GM12878 (cell line): ENCODE measurements around the gene PPP3CA. TPM values are rescaled to one million over a fixed set of nuclear protein-coding genes. Genes with fewer than 3 reads are reported as not detected.

ENCODE experiments used
- ATAC-seq: fragments of 200-7000 bp; cut with Tn5 transposase; 3 replicates; pipeline ENCODE4 v1.9.1; 2020; ENCODE audit warnings: mild to moderate bottlenecking, moderate library complexity
- BruUV-seq: library from RNA; stranded (reverse); fragments of 400-500 nt; replicated peaks from 2 replicates; lab custom pipeline; 2021; lab: Mats Ljungman, UMichigan
- CTCF ChIA-PET: fragments of 300-600 bp; sonication (Branson Sonifier 250); formaldehyde crosslinking; extraction: SDS; loops from one replicate; lab custom pipeline; 2021; ENCODE audit warnings: inconsistent platforms; lab: Yijun Ruan, JAX
- POLR2A ChIA-PET: fragments of 350-600 bp; formaldehyde crosslinking; extraction: SDS; loops from one replicate; lab custom pipeline; 2021; ENCODE audit warnings: inconsistent platforms; lab: Charles Lee
- RAD21 ChIA-PET: fragments of 300-600 bp; sonication (Branson Sonifier 250); formaldehyde crosslinking; loops from one replicate; lab custom pipeline; 2023; ENCODE audit warnings: antibody characterized with exemption; ENCODE audit not compliant: unreplicated experiment; lab: Charles Lee
- SMC1A ChIA-PET: fragments of 300-600 bp; sonication (Branson Sonifier 250); formaldehyde crosslinking; loops from one replicate; lab custom pipeline; 2023; ENCODE audit not compliant: unreplicated experiment, uncharacterized antibody; lab: Charles Lee
- DNase-seq: peaks from one replicate; pipeline ENCODE4 v3.0.0-alpha.2; 2011; ENCODE audit warnings: low read depth, low spot score
- FAIRE-seq: peaks from 3 replicates; lab custom pipeline; 2011; peaks lifted over from hg19 to GRCh38; lab: Jason Lieb, UNC
- H2AFZ ChIP-seq: 2 replicates; pipeline ENCODE4 v1.6.0; 2011; ENCODE audit warnings: low read depth, low read length, control low read depth; ENCODE audit not compliant: control insufficient read depth
- H3K27ac ChIP-seq: 2 replicates; pipeline ENCODE4 v1.5.1; 2011; ENCODE audit warnings: control low read depth; ENCODE audit not compliant: control insufficient read depth, insufficient read depth
- H3K27me3 ChIP-seq, 2 experiments: replicated peaks in 1 of 2; 2 replicates each; pipeline versions ENCODE4 v1.6.0 to v1.6.1; 2011; ENCODE audit warnings: low read length in 1 of 2; ENCODE audit not compliant: control insufficient read depth in 2 of 2, insufficient read depth in 2 of 2
- H3K36me3 ChIP-seq, 2 experiments: 2 replicates each; pipeline ENCODE4 v1.5.1; 2011; ENCODE audit warnings: low read length in 1 of 2; ENCODE audit not compliant: control insufficient read depth in 2 of 2, insufficient read depth in 2 of 2
- H3K4me1 ChIP-seq: 2 replicates; pipeline ENCODE4 v1.6.1; 2011; ENCODE audit warnings: mild to moderate bottlenecking, low read length, moderate library complexity, mixed read lengths; ENCODE audit not compliant: control insufficient read depth, insufficient read depth
- H3K4me2 ChIP-seq: 2 replicates; pipeline ENCODE4 v1.6.0; 2011; ENCODE audit warnings: control low read depth; ENCODE audit not compliant: control insufficient read depth, insufficient read depth
- H3K4me3 ChIP-seq: fragments of 200-600 bp; sonication (generic); 2 replicates; pipeline ENCODE4 v1.5.1; 2016
- H3K79me2 ChIP-seq: 2 replicates; pipeline ENCODE4 v1.6.0; 2011; ENCODE audit warnings: low read length; ENCODE audit not compliant: control insufficient read depth, insufficient read depth
- H3K9ac ChIP-seq: 2 replicates; pipeline ENCODE4 v1.8.0; 2011; ENCODE audit warnings: low read length, control low read depth, mixed read lengths; ENCODE audit not compliant: control insufficient read depth, insufficient read depth
- H3K9me3 ChIP-seq: replicated peaks from 3 replicates; pipeline ENCODE4 v1.5.1; 2011; ENCODE audit warnings: mild to moderate bottlenecking, low read length; ENCODE audit not compliant: control insufficient read depth, insufficient read depth
- H4K20me1 ChIP-seq: 2 replicates; pipeline ENCODE4 v1.6.0; 2011; ENCODE audit not compliant: control insufficient read depth, insufficient read depth
- DPF2 ChIP-seq: fragments of 450-650 bp; IDR thresholded peaks from 2 replicates; pipeline ENCODE4 v1.6.1; 2017; ENCODE audit warnings: mild to moderate bottlenecking
- FOXM1 ChIP-seq: IDR thresholded peaks from 2 replicates; pipeline ENCODE4 v1.6.1; 2012; ENCODE audit warnings: low read depth, mild to moderate bottlenecking, inconsistent platforms, low read length, moderate library complexity
- JUNB ChIP-seq: IDR thresholded peaks from 2 replicates; pipeline ENCODE4 v1.6.1; 2016; ENCODE audit warnings: antibody characterized with exemption, mild to moderate bottlenecking
- MXI1 ChIP-seq: fragments of 150-350 bp; IDR thresholded peaks from 2 replicates; pipeline ENCODE4 v1.6.1; 2011; ENCODE audit warnings: low read depth, mild to moderate bottlenecking, inconsistent platforms, low read length, improper control_type of control experiment
- NBN ChIP-seq: fragments of 450-650 bp; IDR thresholded peaks from 2 replicates; pipeline ENCODE4 v1.6.1; 2016
- POLR2A ChIP-seq: IDR thresholded peaks from 2 replicates; pipeline ENCODE4 v1.6.1; 2011; ENCODE audit warnings: low read depth, mild to moderate bottlenecking, low read length
- RFX5 ChIP-seq: IDR thresholded peaks from 2 replicates; pipeline ENCODE4 v1.6.1; 2011; ENCODE audit warnings: low read depth, low read length, improper control_type of control experiment
- SMAD5 ChIP-seq: IDR thresholded peaks from 2 replicates; pipeline ENCODE4 v1.6.1; 2016; ENCODE audit warnings: antibody characterized with exemption, low read depth
- SMARCA5 ChIP-seq: fragments of 450-650 bp; IDR thresholded peaks from 2 replicates; pipeline ENCODE4 v1.6.1; 2017; ENCODE audit warnings: mild to moderate bottlenecking
- SMC3 ChIP-seq: IDR thresholded peaks from 2 replicates; pipeline ENCODE4 v1.6.1; 2011; ENCODE audit warnings: low read length, improper control_type of control experiment, borderline replicate concordance
- ZZZ3 ChIP-seq: IDR thresholded peaks from 2 replicates; pipeline ENCODE4 v1.6.1; 2011; ENCODE audit warnings: low read depth; ENCODE audit not compliant: control insufficient read depth, insufficient read length
- WGBS: methylation state at CpG from one replicate; pipeline ENCODE4 v1.1.6; 2016; ENCODE audit warnings: low lambda C conversion rate; ENCODE audit not compliant: insufficient replicate concordance, insufficient coverage; ENCODE audit errors: missing lambda C conversion rate; 5-methylcytosine and 5-hydroxymethylcytosine counted together
- in situ Hi-C: fragments of 300-500 bp; cut with MboI; formaldehyde crosslinking; loops from 9 replicates; pipeline ENCODE4 v1.14.3; 2018; ENCODE audit warnings: mixed read lengths
- intact Hi-C: fragments of 100-400 bp; cut with micrococcal nuclease; formaldehyde crosslinking; loops from one replicate; pipeline ENCODE4 v1.14.2; 2022; ENCODE audit not compliant: unreplicated experiment
- polyA plus RNA-seq, 11 experiments: library from polyadenylated mRNA; depleted of rRNA in 4 of 11; unstranded in 6 of 11; stranded (reverse) in 5 of 11; fragments of >200 nt; fragmentation: Nextera tagmentation in 4 of 11; fragmentation: Illumina TruSeq in 1 of 11; extraction: Ambion mirVana in 4 of 11; extraction: Trizol in 1 of 11; gene quantifications; 1 replicate in 1 of 11; 2 replicates in 10 of 11; pipeline versions ENCODE4 v1.2.1 to v1.2.3, GENCODE V29; 2011 to 2016; ENCODE audit warnings: inconsistent platforms in 2 of 11, missing spikeins in 2 of 11, low read depth in 1 of 11
- total RNA-seq, 4 experiments: library from RNA; depleted of rRNA in 3 of 4; stranded (reverse); fragments of >200 nt in 3 of 4; fragmentation: Illumina TruSeq in 1 of 4; extraction: Trizol in 1 of 4; gene quantifications; 2 replicates each; pipeline versions ENCODE4 v1.2.1 to v1.2.3, GENCODE V29; 2013 to 2021
- TF ChIP-seq, protein P1 (sequence below): IDR thresholded peaks from 2 replicates; pipeline ENCODE4 v1.6.1; 2012; ENCODE audit warnings: low read depth, low read length, improper control_type of control experiment
- TF ChIP-seq, protein P2 (sequence below): IDR thresholded peaks from 2 replicates; pipeline ENCODE4 v1.6.1; 2011; ENCODE audit warnings: mild to moderate bottlenecking, low read depth, low read length, moderate library complexity; ENCODE audit not compliant: insufficient replicate concordance
- TF ChIP-seq, protein P3 (sequence below): IDR thresholded peaks from 2 replicates; pipeline ENCODE4 v1.6.1; 2011; ENCODE audit warnings: low read depth, low read length, improper control_type of control experiment, borderline replicate concordance
- TF ChIP-seq, protein P4 (sequence below): fragments of 450-650 bp; IDR thresholded peaks from 2 replicates; pipeline ENCODE4 v1.6.1; 2017; ENCODE audit warnings: mild to moderate bottlenecking, moderate library complexity

Gene PPP3CA
- total and polyA plus RNA-seq, 10 of the 15 experiments (the other 5 are each of a cell fraction or from before 2014, with no cell fraction given) = 0.33 to 9.0 (median 1.0) TPM

DNA sequence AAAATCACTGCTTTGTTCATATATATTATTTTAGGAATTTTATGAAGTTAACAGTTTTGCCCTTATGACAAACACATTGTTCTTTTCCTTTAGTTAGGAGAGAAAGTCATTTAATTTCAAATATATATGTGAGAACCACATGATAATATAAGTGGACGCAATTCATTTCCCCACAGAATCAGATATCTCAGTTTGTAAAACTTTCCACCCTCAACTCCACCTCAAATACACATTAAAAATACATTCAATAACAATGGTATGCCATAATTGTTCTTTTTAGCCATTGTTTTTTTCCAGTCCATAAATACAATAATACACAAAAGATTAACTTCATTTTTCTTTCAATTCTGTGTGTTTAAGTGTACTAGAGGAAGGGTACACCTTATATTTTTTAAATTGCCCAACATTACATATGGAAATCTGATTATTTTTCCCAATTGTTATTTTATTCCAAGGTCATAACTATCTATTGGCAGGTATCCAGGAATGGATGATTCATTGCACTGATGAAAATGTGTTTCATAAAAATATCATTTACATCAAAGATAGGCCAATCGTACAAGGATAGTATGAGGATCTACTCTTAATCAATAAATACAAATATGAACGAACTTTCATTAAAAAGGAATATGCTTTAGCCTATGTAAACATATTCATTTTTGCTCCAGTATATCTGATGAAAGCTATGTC is 125.0 kb downstream of the PPP3CA start:
- H3K4me2 ChIP-seq = no peak overlapping the region
- POLR2A ChIA-PET = no interaction called here
- FAIRE-seq = no peak
- no peaks in the 10 kb centered on the region for H3K4me1 ChIP-seq
- H3K9ac ChIP-seq = no peak overlapping the region
- H3K79me2 ChIP-seq = no peaks in the 10 kb centered on the region
- RAD21 ChIA-PET = no interaction called here
- intact Hi-C loops (no loop called here), in situ Hi-C loops (no loop called here)
- H3K36me3 ChIP-seq = no peaks in the 10 kb centered on the region
- BruUV-seq = no TSS peak
- ATAC-seq = no peak
- H3K27ac ChIP-seq = no peak overlapping the region
- no peak overlapping the region for H3K4me3 ChIP-seq
- no peak overlapping the region for H2AFZ ChIP-seq
- CTCF ChIA-PET = no interaction called here
- no peak for DNase-seq
- SMC1A ChIA-PET = no interaction called here
- WGBS = 96% methylated on average over 3 of the region's 3 CpGs
- H3K27me3 ChIP-seq = no peaks in the 10 kb centered on the region
- H4K20me1 ChIP-seq = no peaks in the 10 kb centered on the region; the same call in 1 of the 2 replicates
- no peaks in the 10 kb centered on the region for H3K9me3 ChIP-seq
- TF ChIP-seq, protein P1, sequence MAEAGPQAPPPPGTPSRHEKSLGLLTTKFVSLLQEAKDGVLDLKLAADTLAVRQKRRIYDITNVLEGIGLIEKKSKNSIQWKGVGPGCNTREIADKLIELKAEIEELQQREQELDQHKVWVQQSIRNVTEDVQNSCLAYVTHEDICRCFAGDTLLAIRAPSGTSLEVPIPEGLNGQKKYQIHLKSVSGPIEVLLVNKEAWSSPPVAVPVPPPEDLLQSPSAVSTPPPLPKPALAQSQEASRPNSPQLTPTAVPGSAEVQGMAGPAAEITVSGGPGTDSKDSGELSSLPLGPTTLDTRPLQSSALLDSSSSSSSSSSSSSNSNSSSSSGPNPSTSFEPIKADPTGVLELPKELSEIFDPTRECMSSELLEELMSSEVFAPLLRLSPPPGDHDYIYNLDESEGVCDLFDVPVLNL = no peak
- TF ChIP-seq SMC3 = no peak
- no peak for TF ChIP-seq RFX5
- TF ChIP-seq MXI1 = no peak
- no peak for TF ChIP-seq FOXM1
- TF ChIP-seq SMARCA5 = no peak
- TF ChIP-seq, protein P2, sequence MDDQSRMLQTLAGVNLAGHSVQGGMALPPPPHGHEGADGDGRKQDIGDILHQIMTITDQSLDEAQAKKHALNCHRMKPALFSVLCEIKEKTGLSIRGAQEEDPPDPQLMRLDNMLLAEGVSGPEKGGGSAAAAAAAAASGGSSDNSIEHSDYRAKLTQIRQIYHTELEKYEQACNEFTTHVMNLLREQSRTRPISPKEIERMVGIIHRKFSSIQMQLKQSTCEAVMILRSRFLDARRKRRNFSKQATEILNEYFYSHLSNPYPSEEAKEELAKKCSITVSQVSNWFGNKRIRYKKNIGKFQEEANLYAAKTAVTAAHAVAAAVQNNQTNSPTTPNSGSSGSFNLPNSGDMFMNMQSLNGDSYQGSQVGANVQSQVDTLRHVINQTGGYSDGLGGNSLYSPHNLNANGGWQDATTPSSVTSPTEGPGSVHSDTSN = no peak
- TF ChIP-seq, protein P3, sequence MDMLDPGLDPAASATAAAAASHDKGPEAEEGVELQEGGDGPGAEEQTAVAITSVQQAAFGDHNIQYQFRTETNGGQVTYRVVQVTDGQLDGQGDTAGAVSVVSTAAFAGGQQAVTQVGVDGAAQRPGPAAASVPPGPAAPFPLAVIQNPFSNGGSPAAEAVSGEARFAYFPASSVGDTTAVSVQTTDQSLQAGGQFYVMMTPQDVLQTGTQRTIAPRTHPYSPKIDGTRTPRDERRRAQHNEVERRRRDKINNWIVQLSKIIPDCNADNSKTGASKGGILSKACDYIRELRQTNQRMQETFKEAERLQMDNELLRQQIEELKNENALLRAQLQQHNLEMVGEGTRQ = no peak
- no peak for TF ChIP-seq ZZZ3
- TF ChIP-seq SMAD5 = no peak
- TF ChIP-seq, protein P4, sequence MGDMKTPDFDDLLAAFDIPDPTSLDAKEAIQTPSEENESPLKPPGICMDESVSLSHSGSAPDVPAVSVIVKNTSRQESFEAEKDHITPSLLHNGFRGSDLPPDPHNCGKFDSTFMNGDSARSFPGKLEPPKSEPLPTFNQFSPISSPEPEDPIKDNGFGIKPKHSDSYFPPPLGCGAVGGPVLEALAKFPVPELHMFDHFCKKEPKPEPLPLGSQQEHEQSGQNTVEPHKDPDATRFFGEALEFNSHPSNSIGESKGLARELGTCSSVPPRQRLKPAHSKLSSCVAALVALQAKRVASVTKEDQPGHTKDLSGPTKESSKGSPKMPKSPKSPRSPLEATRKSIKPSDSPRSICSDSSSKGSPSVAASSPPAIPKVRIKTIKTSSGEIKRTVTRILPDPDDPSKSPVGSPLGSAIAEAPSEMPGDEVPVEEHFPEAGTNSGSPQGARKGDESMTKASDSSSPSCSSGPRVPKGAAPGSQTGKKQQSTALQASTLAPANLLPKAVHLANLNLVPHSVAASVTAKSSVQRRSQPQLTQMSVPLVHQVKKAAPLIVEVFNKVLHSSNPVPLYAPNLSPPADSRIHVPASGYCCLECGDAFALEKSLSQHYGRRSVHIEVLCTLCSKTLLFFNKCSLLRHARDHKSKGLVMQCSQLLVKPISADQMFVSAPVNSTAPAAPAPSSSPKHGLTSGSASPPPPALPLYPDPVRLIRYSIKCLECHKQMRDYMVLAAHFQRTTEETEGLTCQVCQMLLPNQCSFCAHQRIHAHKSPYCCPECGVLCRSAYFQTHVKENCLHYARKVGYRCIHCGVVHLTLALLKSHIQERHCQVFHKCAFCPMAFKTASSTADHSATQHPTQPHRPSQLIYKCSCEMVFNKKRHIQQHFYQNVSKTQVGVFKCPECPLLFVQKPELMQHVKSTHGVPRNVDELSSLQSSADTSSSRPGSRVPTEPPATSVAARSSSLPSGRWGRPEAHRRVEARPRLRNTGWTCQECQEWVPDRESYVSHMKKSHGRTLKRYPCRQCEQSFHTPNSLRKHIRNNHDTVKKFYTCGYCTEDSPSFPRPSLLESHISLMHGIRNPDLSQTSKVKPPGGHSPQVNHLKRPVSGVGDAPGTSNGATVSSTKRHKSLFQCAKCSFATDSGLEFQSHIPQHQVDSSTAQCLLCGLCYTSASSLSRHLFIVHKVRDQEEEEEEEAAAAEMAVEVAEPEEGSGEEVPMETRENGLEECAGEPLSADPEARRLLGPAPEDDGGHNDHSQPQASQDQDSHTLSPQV = no peak
- no peak for TF ChIP-seq NBN
- TF ChIP-seq JUNB = no peak
- TF ChIP-seq POLR2A = no peak
- TF ChIP-seq DPF2 = no peak
